Endothelial cell of umbilical vein (primary cell): ENCODE measurements around the gene TSC22D1. TPM values are rescaled to one million over a fixed set of nuclear protein-coding genes. Genes with fewer than 3 reads are reported as not detected.

Source experiments
- BruUV-seq: library from RNA; stranded (reverse); fragments of 400-500 nt; replicated peaks from 2 replicates; lab custom pipeline; 2021; lab: Mats Ljungman, UMichigan
- CTCF ChIA-PET: fragments of 300-600, 350-600 bp; sonication (Branson Sonifier 250); formaldehyde crosslinking; loops from one replicate; lab custom pipeline; 2021; ENCODE audit warnings: antibody characterized with exemption, inconsistent platforms; lab: Charles Lee
- POLR2A ChIA-PET: fragments of 300-600, 350-600 bp; sonication (Branson Sonifier 250); formaldehyde crosslinking; loops from one replicate; lab custom pipeline; 2021; ENCODE audit warnings: antibody characterized with exemption, inconsistent platforms; lab: Charles Lee
- DNase-seq: peaks from one replicate; pipeline ENCODE4 v3.0.0-alpha.2; 2011; ENCODE audit warnings: low read depth, low spot score
- FAIRE-seq: peaks from 2 replicates; lab custom pipeline; 2011; peaks lifted over from hg19 to GRCh38; lab: Jason Lieb, UNC
- H2AFZ ChIP-seq: 2 replicates; pipeline ENCODE4 v1.6.0; 2012; ENCODE audit warnings: low read depth, low read length, control low read depth, inconsistent platforms
- H3K27ac ChIP-seq: 2 replicates; pipeline ENCODE4 v1.5.1; 2011; ENCODE audit warnings: low read depth, mild to moderate bottlenecking, control low read depth, low read length, moderate library complexity; ENCODE audit not compliant: insufficient read depth
- H3K27me3 ChIP-seq, 2 experiments: 2 replicates each; pipeline versions ENCODE4 v1.6.0 to v1.6.1; 2011; ENCODE audit warnings: low read length in 2 of 2, mixed read lengths in 1 of 2; ENCODE audit not compliant: control insufficient read depth in 2 of 2, insufficient read depth in 2 of 2
- H3K36me3 ChIP-seq, 2 experiments: 2 replicates in 1 of 2; 3 replicates in 1 of 2; pipeline ENCODE4 v1.5.1; 2011; ENCODE audit warnings: low read length in 2 of 2, mild to moderate bottlenecking in 1 of 2, moderate library complexity in 1 of 2; ENCODE audit not compliant: control insufficient read depth in 2 of 2, insufficient read depth in 2 of 2; ENCODE audit errors: extremely low read depth in 1 of 2
- H3K4me1 ChIP-seq: 3 replicates; pipeline ENCODE4 v1.5.1; 2011; ENCODE audit warnings: mild to moderate bottlenecking, low read length; ENCODE audit not compliant: control insufficient read depth, insufficient read depth; ENCODE audit errors: extremely low read depth
- H3K4me2 ChIP-seq: 2 replicates; pipeline ENCODE4 v1.6.1; 2011; ENCODE audit warnings: low read length, control low read depth, mixed read lengths; ENCODE audit not compliant: insufficient read depth
- H3K4me3 ChIP-seq, 3 experiments: fragments of 200-600 bp in 1 of 3; sonication (generic), shearing (Covaris generic) in 1 of 3; replicated peaks in 1 of 3; 2 replicates each; pipeline ENCODE4 v1.5.1; 2011 to 2016; ENCODE audit warnings: control low read depth in 3 of 3, low read length in 3 of 3, mild to moderate bottlenecking in 2 of 3, inconsistent platforms in 1 of 3, low read depth in 1 of 3, moderate library complexity in 1 of 3; ENCODE audit not compliant: insufficient read depth in 1 of 3
- H3K79me2 ChIP-seq: 2 replicates; pipeline ENCODE4 v1.6.0; 2012; ENCODE audit warnings: low read length, inconsistent platforms; ENCODE audit not compliant: control insufficient read depth, insufficient read depth
- H3K9ac ChIP-seq: replicated peaks from 2 replicates; pipeline ENCODE3; 2011; ENCODE audit warnings: low read length, control low read depth; ENCODE audit not compliant: insufficient read depth; ENCODE audit errors: extremely low read depth
- H3K9me1 ChIP-seq: replicated peaks from 3 replicates; pipeline ENCODE4 v1.6.0; 2011; ENCODE audit warnings: mild to moderate bottlenecking, low read length; ENCODE audit not compliant: control insufficient read depth, insufficient read depth; ENCODE audit errors: extremely low read depth
- H3K9me3 ChIP-seq: replicated peaks from 2 replicates; pipeline ENCODE4 v1.5.1; 2012; ENCODE audit warnings: low read length, inconsistent platforms; ENCODE audit not compliant: control insufficient read depth, insufficient read depth
- H4K20me1 ChIP-seq: replicated peaks from 2 replicates; pipeline ENCODE3; 2011; ENCODE audit warnings: mild to moderate bottlenecking, low read length; ENCODE audit not compliant: control insufficient read depth, insufficient read depth; ENCODE audit errors: extremely low read depth
- EZH2 ChIP-seq: IDR thresholded peaks from 2 replicates; pipeline ENCODE4 v1.6.1; 2012; ENCODE audit warnings: borderline replicate concordance, low read depth, mild to moderate bottlenecking, moderate library complexity, low read length, inconsistent platforms; ENCODE audit not compliant: severe bottlenecking
- FOS ChIP-seq: IDR thresholded peaks from 2 replicates; pipeline ENCODE4 v1.6.1; 2011; ENCODE audit warnings: mild to moderate bottlenecking, low read length, moderate library complexity, borderline replicate concordance; ENCODE audit not compliant: insufficient read depth
- GATA2 ChIP-seq: IDR thresholded peaks from 2 replicates; pipeline ENCODE4 v1.7.0; 2011; ENCODE audit warnings: low read depth, mild to moderate bottlenecking, moderate library complexity, mixed read lengths, low read length; ENCODE audit not compliant: insufficient read length, insufficient read depth
- JUN ChIP-seq: IDR thresholded peaks from 2 replicates; pipeline ENCODE4 v1.6.1; 2011; ENCODE audit warnings: borderline replicate concordance, low read depth; ENCODE audit not compliant: insufficient read length, insufficient read depth
- MAX ChIP-seq: IDR thresholded peaks from 2 replicates; pipeline ENCODE4 v1.6.1; 2011; ENCODE audit not compliant: insufficient read depth, insufficient read length
- POLR2A ChIP-seq: IDR thresholded peaks from 2 replicates; pipeline ENCODE4 v1.6.1; 2012; ENCODE audit warnings: low read depth, mild to moderate bottlenecking, control low read depth, low read length
- dilution Hi-C: fragments of 300-500 bp; cut with MboI; formaldehyde crosslinking; loops from one replicate; pipeline ENCODE4 v1.15.0; 2019; ENCODE audit warnings: low sequenced_read_pairs; ENCODE audit not compliant: extremely low pct_ligation_motif_present
- intact Hi-C: fragments of 100-400 bp; cut with micrococcal nuclease; formaldehyde crosslinking; loops from one replicate; pipeline ENCODE4 v1.10.0; 2022
- polyA plus RNA-seq, 4 experiments: library from polyadenylated mRNA; depleted of rRNA in 3 of 4; stranded (reverse) in 3 of 4; unstranded in 1 of 4; fragments of >200 nt; gene quantifications; 2 replicates each; pipeline versions ENCODE4 v1.2.1 to v1.2.3, GENCODE V29; 2011 to 2012; ENCODE audit warnings: missing spikeins in 1 of 4
- total RNA-seq: library from RNA; stranded (reverse); gene quantifications from 2 replicates; pipeline ENCODE4 v1.2.3, GENCODE V29; 2021

TSC22D1 gene
- total and polyA plus RNA-seq, 2 donors (not counting 3 experiments of a cell fraction or from before 2014, with no cell fraction given), result 47.7 to 51.8 TPM

- BruUV-seq, result no TSS peak
- H3K9ac ChIP-seq, result no peak overlapping the region
- H3K9me1 ChIP-seq, result no peaks in the 10 kb centered on the region
- H4K20me1 ChIP-seq, result no peaks in the 10 kb centered on the region
- H3K4me3 ChIP-seq, result no peak overlapping the region
- DNase-seq, result peak; percentile 24
- peak overlapping the region; percentile 13 for H3K4me2 ChIP-seq
- H3K27me3 ChIP-seq, result no peaks in the 10 kb centered on the region
- peak; percentile 26 for FAIRE-seq
- intact Hi-C loops, result no loop called here
- dilution Hi-C loops, result loop anchor here (25.0 kb wide), 1 partner anchor 562 kb away; no protein-coding TSS in a partner anchor
- H2AFZ ChIP-seq, result peak overlapping the region; percentile 37
- peaks cover 29% of the 10 kb centered on the region for H3K4me1 ChIP-seq
- H3K27ac ChIP-seq, result no peak overlapping the region
- CTCF ChIA-PET, result interaction anchor here (0.7 to 3.7 kb wide), 6 partner anchors 10 to 565 kb away, joined by 3 to 46 read pairs (median 4); no protein-coding TSS in a partner anchor
- peak; percentile 41 for TF ChIP-seq FOS
- TF ChIP-seq MAX, result no peak
- TF ChIP-seq JUN, result no peak
- no peak for TF ChIP-seq EZH2
- TF ChIP-seq GATA2, result no peak
- TF ChIP-seq POLR2A, result no peak
- POLR2A ChIA-PET, result interaction anchor here (1.6 kb wide), 1 partner anchor 37 kb away, joined by 6 read pairs; no protein-coding TSS in a partner anchor
- no peaks in the 10 kb centered on the region for H3K79me2 ChIP-seq
- H3K9me3 ChIP-seq, result no peaks in the 10 kb centered on the region
- H3K36me3 ChIP-seq, result no peaks in the 10 kb centered on the region
These were observed 101.8 kb downstream of the TSC22D1 start for GRCh38 chr13:44474122-44474910.
